ENCODE results near the gene GALK1.

- TF ChIP-seq CTCF (IDR thresholded peaks at IDR 0.05) (no peak), EP300 (IDR thresholded peaks at IDR 0.05) (no peak), POLR2A (IDR thresholded peaks at IDR 0.05) (no peak), POLR2AphosphoS5 (IDR thresholded peaks at IDR 0.05) (no peak)
These were observed 43.5 kb downstream of the GALK1 start for GRCh38 chr17:75721463-75722011.

Measured in gastroesophageal sphincter (tissue), 3 donors.